Measurements from ENCODE around the gene ERG.

The ERG gene, protein sequence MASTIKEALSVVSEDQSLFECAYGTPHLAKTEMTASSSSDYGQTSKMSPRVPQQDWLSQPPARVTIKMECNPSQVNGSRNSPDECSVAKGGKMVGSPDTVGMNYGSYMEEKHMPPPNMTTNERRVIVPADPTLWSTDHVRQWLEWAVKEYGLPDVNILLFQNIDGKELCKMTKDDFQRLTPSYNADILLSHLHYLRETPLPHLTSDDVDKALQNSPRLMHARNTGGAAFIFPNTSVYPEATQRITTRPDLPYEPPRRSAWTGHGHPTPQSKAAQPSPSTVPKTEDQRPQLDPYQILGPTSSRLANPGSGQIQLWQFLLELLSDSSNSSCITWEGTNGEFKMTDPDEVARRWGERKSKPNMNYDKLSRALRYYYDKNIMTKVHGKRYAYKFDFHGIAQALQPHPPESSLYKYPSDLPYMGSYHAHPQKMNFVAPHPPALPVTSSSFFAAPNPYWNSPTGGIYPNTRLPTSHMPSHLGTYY

DNA sequence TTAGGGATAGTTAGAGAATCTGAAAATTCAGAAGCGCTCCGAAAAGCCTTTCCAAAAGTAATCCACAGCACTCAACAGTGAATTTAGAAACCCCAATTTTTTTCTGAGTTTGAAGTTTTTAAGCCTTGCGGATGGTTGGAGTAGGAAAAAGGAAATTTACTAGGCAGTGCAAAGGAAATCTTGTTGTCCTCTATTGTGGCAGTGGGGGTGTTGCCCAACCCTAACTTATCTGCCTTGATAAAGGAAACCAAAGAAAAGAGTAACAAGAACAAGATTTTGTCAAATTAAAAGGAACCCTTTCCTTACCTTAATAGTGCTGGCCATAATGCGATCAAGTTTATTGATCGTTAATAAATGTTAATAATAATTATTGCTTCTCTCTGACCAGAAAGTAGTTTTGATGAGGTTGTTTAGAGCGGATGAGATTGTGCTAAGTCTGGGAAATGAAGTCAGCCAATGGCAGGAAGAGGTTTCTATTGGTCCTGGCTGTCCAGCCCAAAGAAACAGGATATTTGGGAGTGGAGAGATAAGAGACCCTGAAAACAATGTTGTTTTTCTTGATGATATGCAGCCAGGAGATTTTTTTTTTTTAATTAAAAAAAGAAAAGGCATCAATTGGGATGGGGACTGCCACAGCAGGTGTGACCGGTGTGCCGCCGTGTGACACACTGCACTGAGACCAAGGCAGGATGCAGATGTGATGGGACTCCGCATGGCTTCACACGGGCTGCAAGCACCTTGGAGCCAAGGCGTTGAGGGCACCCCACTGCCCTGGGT, at the start of gene ERG:
Gene ERG, minus strand, starts transcription at position 421 of the 777 bp plus-strand sequence. Its CDS starts 97 bp downstream, at position 324.
- no peak for DNase-seq

DNA sequence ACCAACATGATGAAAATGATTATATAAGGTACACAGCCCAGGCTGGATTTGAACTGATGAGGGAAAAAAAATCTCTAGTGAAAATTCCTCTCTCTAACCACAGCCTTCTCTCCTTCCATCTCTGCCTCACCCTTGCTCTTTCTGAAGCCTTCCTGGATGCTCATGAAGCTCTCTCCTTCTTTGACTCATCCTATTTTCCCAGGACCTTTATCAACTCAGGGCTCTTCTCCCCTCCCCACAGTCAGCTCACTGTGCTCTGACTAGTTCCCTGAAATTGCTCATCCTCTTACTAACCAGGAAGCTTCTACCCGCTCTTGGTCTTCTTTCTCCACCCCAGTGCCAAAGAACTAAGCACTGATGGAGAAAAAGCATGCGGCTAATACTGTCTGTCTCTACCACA, 46.4 kb upstream of the ERG start:
- peak; percentile 93 for DNase-seq

DNA sequence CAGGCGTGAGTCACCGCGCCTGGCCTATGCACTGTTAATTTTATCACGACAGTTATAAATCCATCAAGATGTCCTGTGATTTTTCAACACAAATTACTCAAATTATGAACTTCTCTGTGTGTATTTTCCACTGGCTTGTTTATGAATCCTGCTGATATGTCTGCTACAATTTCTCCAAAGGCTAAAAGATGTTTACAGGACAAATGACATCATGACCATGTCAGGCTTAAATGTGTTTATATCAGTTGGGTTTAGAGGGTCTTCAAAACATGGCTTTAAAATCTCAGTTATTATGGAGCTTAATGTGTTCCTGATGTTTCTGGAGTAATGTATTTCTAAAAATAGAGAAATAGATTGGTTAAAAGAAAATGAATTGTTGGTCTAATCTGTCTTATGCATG, 44.0 kb upstream of the ERG start:
- DNase-seq = no peak

DNA sequence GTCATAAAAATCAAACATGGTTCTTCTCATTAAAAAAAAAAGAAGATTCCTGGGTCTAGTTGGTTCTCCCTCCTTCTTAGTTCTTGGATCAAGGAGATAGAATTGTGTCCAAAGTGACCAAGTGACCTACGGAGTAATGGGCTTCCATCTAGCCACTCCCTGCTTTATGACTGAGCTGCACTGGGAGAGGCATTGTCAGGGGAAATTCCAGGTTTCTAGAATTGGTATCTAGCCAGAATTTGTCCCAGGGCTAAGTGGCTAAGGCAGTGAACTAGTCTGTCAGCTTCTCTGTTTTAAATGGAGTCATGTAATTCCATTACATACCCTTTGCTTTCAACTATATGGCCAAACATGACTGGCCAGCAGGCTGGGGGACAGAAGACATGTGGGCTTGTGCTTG, 40.1 kb upstream of the ERG start:
- DNase-seq = peak; percentile 19

DNA sequence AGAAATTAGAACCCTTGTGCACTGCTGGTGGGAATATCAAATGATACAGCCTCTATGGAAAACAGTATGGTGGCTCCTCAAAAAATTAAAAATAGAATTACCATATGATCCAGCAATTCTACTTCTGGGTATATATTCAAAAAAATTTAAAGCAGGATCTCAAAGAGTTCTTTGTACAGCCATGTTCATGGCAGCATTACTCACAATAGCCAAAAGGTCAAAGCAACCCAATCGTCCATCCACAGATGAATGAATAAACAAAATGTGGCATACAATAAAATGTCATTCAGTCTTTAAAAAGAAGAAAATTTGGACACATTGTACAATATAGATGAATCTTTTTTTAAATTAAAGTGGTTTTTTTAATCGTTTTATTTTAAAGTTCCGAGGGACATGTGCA, 36.3 kb upstream of the ERG start:
- DNase-seq = no peak

DNA sequence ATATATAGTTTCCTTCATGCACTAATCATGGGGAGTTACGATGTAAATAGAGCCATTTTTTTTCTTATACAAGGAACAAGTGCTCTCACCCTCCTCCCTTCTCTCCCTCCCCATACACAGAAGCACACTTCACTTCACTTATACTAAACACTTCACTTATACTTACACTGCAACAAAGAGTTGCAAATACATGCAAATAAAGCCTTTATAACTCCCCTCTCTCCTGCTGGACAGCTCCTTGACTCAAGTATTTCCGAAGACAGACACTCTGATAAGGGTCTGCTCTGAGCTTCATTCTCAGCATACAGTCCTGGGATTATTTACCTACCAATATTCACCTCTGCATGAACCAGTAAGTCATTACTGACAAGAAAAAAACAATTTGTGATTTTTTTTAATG, 35.6 kb upstream of the ERG start:
- DNase-seq = peak; percentile 21

DNA sequence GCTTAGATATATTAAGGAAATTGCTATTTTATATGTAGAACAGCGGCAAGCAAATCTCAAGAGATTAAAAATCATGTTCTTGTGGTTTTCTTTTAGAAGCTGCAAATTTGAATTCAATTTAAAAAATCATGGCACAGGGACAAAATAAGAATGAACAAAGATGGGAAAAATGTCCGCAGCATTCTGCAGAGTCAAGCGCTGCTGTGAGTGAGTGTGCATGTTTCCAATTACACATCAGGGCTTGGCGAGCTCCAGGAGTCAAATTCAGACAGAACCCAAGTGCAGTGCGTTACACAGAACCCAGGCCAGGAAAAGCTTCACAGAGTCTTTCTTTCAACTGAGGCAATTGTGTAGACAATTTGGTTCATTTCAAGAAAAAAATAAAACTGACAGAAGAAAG, 33.3 kb upstream of the ERG start:
- DNase-seq = peak; percentile 87

DNA sequence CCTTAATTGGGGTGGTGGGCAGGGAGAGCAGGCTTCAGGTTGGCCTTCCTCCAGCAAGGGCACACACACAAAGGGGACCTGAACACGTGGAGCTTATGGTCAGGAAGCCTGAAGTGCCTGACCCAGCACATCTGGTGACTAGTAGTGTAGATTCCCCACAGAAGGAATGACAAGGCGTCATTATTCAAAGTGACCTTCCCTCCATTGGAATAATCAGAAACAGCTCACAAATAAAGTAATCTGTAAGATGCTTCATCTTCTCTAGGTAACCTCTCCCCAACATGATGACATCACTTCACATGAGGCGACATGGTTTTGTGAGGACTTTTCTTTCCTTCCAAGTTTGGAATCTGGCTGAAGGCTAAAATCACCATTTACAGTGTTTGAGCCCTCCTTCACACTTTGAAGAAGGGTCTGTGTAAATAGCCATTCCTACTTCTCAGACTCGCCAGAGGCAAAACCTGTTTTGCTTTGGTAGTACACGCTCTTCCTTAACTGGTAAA, 32.8 kb upstream of the ERG start:
- peak; percentile 37 for DNase-seq

DNA sequence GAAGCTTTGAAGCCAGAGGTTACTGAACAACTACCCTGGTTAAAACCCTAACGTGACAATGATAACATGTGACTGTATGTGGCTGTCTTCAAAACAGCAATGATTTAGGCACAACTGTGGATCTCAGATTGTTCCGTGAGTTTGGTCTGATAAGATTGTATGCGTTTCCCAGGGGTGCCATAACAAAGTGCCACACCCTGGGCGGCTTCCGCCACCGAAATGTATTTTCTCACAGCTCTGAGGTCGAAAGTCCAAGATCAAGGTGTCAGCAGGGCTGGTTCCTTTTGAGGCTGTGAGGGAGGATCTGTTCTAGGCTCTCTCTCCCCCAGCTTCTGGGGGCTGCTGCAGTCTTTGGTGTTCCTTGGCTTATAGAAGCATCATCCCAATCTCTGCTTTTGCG, 29.5 kb upstream of the ERG start:
- DNase-seq = no peak

DNA sequence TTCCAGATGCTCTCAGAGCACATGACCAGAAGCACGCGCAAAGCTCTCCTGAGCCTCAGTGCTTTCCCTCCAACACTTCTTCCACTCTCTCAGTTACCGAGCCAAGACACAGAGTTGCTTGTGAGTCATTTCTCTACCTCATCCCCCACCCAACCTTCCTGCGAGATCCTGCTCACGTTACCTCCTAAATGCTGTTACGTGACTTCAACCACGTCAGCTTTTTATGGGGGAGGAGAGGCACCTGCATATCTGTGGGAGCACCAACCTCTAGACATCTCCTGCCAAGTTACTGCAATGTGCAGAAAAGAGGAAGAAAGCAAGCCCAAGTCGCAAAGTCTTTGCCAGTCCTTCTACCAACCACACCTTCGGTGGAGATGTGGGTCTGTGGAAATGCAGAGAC, 27.2 kb upstream of the ERG start:
- DNase-seq = peak; percentile 69

DNA sequence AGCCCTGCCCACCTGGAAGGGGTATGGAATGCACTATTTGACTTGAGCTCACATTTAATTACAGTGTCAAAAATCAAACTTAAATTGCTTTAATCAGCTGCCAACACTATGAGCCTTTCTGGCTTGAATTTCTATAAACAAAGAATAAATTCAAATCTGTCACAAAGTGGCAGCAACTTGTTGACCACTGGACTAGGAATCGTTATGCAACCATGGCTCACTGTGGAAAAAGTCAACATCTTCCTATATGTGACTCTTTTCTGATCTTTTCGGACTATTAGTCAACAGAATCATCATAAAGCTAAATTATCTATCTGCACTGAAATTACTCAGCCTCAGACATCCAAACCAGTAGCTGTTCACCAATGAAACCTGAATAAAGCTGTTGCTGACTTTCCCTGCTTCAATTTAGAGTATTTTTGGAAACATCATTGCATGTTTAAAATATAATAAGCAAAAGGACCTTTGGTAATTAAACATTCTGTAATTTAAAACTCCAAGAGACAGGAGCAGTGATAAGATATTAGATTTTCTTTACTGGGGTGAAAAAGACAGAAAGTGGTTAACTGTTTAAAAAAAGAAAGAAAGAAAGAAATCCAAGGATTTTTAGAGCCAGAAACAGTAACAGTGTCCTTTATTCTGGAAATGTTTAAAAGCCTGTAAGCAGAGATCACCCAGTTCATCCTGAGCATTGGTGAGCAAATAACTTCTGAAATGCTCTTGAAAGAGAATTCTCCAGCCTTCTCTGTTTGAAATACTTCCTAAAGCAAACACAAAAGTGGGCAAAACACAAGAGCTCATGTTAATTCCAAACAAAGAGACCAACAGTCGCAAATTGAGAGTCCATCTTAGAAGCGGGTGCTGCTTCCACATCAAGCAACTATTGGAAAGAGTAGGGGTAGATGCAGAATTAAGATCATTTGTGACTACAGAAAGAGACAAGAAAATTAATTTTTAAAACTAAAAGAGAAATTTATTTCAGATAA, 26.2 kb upstream of the ERG start:
- no peak for DNase-seq

DNA sequence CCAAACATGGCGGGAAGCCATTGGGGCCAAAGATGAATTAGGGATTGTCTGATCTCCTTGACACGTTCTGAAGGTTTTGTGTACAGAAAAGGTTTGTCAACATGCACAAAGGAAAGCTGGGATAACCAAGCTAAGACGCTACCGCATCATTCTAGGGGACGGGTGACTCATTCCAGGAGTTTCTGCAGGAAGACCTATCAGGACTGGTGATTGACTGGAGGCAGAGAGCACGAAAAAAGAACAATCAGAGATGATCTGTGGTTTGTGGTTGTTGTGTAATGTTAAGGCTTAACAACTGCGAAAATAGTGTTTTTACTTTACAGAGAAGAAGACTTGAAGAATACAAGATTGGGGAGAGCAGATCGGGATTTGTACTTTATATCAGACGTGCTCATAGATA, 22.2 kb upstream of the ERG start:
- DNase-seq = no peak

DNA sequence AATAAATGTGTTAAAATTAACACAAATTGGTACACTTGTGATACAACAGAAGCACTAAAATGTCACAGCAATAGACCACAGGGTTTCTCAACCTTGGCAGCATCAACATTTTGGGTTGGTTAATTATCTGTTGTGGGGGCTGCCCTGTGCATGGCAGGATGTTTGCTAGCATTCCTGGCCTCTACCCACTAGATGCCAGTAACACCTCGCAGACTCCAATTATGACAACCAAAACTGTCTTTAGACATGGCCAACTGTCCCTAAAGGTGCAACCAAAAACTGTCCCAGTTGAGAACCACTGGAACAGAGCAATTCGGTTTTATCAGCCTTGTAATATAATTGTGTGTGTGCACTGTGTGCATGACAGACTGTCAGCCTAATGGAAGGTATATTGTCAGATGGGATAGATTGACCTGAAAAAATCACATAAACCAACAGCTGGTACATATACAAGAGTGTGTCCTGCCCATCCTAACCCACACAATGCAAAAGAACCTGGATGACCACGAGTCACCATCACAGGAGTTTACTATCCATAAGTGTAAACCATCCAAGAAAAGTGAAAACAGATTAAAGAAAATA, 13.5 kb upstream of the ERG start:
- DNase-seq = no peak

DNA sequence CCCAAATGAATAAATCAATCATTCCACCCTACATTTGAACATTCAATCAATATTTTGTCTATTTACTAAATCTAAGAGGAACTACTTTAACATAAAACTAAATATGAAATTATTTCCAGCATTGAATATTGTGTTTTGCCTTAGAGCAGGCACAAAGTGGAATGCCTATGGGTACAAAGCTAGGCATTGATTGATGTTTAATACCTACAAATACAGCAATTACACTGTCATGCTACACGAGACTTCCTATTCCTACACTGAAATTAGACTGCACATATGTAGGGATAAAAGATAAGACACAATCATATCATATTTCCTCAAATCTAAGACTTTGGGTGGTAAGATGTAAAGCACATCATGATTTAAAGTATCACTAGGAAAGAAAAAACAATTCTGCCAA, 12.9 kb upstream of the ERG start:
- no peak for DNase-seq

DNA sequence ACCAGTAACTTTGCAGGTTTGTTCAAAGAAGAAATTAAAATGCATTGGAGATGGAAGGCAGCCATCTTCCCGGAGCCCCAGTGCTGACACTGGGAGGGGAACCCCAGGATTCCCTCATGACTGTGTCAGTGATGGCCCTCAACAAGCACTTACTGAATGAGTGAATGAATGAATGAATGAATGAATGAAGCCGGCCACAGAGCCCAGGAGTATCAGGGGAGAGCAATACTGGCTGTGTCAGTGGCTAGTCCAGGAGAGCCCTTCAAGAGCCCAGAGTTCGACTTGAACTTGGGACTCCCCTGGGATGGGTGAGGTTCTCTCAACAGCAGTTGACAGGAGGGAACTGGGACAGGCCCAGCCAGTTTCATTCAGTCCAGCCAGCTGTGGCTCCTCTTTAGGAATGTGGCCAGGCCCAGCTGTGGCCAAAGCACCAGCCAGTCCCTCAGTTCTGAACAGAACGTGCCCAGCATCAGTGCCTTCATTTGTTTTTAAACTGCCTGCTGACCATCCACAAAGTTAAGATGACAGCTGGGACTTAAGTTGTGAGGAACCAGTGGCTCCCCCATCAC, 9.2 kb upstream of the ERG start:
- DNase-seq = no peak

DNA sequence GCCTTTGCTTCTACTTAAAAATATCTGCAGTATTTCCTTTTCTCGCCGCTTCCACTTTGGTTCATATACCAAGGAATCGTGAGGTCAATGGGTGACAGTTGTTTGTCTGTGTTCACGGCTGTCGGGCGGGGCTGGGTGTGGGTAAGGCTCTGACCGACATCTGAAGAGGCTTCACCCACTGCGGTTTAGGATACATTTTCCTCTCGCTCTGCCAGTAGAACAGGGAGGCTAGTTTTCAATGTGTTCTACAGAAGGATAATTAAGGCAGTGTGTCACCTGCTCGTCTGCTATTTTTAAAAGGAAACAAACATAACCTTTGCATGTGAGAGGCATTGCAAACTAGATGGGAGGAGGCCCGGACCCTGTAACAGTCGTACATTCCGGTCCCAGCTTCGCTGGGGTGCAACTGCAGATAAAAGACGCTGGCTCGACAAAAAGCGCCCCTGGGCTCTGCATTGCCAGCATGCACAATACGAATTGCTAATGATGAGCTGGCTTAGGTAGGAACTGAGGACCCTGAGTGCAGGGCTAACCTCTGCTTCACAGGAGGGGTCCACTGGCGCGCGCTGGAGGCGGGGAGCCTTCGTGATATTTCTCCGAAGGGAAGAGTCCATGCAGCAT, 8.5 kb upstream of the ERG start:
- no peak for DNase-seq

DNA sequence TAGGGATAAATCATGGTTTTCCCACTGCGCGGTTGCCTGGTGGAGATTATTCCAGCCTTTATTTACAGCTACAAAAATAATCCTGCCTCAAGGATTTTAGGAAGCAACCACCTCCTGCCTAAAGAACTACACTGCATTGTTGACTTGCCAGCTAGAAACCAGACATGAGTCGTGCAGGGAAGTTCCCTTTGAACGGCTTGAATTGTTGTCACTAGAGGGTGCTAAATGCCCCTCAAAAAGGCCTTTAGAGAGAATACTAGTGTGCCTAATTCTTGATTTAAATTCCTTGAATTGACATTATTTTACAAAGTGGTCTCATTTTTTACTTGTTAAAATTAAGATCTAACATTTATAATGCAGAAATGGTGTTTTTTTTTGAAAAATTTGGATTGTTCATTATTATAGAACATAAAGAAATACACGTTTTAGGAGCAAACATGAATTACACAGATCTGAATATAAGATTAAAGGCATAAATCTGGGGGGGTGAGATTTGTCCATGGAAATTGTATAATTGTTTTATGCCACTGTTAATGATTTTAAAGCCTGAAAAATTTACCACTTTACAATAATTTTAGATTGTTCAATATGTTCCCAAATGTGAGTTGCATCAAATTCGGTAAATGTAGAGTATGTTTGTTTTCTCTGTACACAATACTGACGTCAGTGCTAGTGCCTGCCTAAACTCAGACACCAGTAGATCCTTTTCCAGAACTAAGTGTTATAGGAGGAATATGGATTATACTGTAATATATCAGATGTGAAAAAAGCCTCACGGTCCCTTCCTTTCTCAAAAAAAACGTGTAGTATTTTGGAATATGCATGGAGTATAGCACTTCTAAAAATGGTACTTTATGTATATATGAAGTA, 7.6 kb upstream of the ERG start:
- DNase-seq = peak; percentile 81

DNA sequence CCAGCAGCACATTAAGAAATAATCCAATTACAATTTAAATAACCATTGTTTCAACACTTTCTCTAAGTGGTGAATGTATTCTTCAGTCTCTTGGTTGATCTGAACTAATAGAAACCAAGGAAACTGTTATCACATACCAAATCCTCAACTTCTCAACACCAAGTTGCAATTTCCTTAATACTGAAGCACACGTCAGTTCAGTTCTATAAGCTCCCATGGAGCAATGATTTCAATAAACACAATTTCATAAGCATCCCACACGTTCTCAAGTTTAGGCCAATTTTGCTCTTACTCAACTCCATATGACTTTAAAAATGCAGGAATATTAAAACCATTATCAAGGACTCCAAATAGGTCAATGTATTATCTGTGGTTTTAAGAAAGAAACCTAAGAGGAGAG, 5.8 kb upstream of the ERG start:
- no peak for DNase-seq

DNA sequence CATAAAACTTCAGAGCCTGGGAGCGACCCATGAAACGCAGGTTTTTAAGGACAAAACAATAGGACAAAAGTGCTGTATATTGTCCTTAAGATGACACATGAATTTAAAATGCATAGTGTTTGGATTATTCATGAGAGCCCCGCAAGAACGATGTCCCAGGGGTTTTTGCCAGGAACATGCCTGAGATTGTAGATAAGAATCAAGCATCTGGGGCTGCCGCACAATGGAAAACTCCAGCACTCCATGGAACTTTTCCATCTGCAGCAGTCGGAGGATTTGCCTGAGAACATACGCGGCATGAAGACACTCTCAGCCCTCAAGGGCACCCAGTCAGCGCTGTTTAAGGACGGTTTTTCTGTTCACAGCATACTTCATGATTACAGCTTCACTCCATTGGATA, 5.3 kb upstream of the ERG start:
- peak; percentile 86 for DNase-seq

DNA sequence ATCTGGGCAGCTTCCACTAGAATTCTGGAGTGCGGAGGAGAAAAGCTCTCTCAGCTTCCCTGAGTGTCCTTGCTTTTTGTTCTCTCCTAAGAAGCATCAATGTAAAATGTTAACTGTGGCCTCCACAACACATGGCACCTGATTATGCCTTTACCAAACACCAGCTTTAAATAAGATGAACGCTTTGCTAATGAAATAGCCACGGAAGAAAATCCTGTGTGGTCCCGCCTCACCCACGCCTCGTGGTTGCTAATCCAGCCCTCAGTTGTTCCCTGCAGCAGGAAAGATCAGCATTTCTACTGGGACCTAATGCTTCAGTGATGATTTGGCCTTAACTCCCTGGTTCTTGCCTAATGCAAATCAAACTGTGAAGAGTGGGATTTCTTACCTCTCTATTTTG, 1.8 kb upstream of the ERG start:
- no peak for DNase-seq

DNA sequence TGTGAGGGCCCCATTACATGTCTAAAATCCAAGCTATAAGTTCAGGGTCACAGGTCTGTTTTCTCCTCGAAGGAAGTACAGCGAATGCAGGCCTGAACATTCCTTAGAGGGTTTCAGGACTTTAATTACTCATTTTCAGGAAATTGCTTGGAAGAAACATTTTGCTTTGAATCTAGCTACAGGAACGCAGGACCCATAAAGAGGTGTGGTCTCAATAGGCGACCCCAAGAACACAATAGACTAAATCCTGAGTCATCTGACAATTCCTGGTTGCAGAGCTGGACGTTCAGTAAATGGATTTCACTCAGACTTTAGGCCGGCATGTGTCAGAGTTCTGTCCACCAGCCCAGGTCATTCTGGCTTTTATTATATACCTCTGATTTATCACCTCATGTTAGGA, 1.0 kb upstream of the ERG start:
- DNase-seq = no peak
